Endothelial cell (in vitro differentiated cells): ENCODE measurements around the gene PDK4. TPM values are rescaled to one million over a fixed set of nuclear protein-coding genes. Genes with fewer than 3 reads are reported as not detected.
"Not testable (repeated sequence)": the region's sequence is repeated elsewhere in the genome, so short reads cannot be mapped to it uniquely, and the experiment has no call there.

Experiments used
- DNase-seq: peaks from one replicate; pipeline ENCODE4 v3.0.0; 2021; ENCODE audit warnings: low spot score
- H3K27ac Mint-ChIP-seq: one replicate; pipeline ENCODE4 v1.8.0; 2021; ENCODE audit warnings: mixed read lengths, inconsistent platforms; ENCODE audit not compliant: unreplicated experiment
- H3K27me3 Mint-ChIP-seq: one replicate; pipeline ENCODE4 v1.8.0; 2021; ENCODE audit warnings: mild to moderate bottlenecking, moderate library complexity, mixed read lengths, inconsistent platforms; ENCODE audit not compliant: unreplicated experiment
- H3K36me3 Mint-ChIP-seq: one replicate; pipeline ENCODE4 v1.8.0; 2021; ENCODE audit warnings: mild to moderate bottlenecking, low read depth, mixed read lengths, inconsistent platforms; ENCODE audit not compliant: unreplicated experiment
- H3K4me1 Mint-ChIP-seq: one replicate; pipeline ENCODE4 v1.8.0; 2021; ENCODE audit warnings: mild to moderate bottlenecking, mixed read lengths, inconsistent platforms; ENCODE audit not compliant: unreplicated experiment
- H3K4me3 Mint-ChIP-seq: one replicate; pipeline ENCODE4 v1.8.0; 2021; ENCODE audit warnings: mild to moderate bottlenecking, mixed read lengths, inconsistent platforms; ENCODE audit not compliant: unreplicated experiment
- H3K9me3 Mint-ChIP-seq: one replicate; pipeline ENCODE4 v1.8.0; 2021; ENCODE audit warnings: mixed read lengths, inconsistent platforms; ENCODE audit not compliant: unreplicated experiment
- CTCF ChIP-seq: fragments of 200-600 bp; sonication (generic); IDR thresholded peaks from one replicate; pipeline ENCODE4 v1.5.0; 2021; ENCODE audit warnings: antibody characterized with exemption; ENCODE audit not compliant: unreplicated experiment
- total RNA-seq: library from RNA; stranded (reverse); fragmentation: NEBNext Ultra II Directional; extraction: Animal tissue kit (Norgen Biotek cat#: 25700); gene quantifications from one replicate; pipeline ENCODE4 v1.2.1, GENCODE V29; 2021; ENCODE audit not compliant: unreplicated experiment

PDK4 gene
- total RNA-seq, 1 donor from 2014 or later: 0.23 TPM

DNA sequence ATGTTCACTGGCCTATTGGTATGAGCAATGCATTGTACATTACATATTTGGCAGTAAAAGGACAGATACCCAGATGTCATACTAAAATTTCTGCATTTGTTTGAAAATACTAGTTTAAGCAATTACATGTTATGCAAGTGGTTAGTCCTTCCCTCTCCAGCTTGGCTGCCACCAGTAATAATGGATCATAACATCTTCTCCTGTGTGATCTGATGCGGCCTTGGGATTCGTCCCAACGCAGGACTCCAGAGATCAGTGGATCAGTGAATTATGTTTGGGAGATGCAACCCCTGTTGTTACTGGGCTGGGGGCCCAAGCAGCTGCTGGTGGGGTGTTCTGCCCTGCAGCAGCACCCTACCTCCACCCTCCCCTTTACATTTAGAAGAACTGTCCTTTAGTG is 11.2 kb upstream of the PDK4 start:
- TF ChIP-seq CTCF: no peak
- peaks cover 56% of the 10 kb centered on the region for H3K4me1 Mint-ChIP-seq
- H3K36me3 Mint-ChIP-seq: no peaks in the 10 kb centered on the region

DNA sequence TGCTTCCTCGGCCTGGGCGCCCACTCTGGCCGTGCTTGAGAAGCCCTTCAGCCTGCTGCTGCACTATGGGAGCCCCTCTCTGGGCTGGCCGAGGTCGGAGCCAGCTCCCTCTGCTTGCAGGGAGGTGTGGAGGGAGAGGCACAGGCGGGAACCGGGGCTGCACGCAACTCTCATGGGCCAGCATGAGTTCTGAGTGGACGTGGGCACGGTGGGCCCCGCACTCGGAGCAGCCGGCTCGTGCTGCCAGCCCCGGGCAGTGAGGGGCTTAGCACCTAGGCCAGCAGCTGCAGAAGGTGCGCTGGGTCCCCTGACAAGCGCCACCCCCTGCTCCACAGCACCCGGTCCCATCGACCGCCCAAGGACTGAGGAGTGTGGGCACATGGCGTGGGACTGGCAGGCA is 9.0 kb upstream of the PDK4 start:
- H3K27me3 Mint-ChIP-seq: peaks cover 1% of the 10 kb centered on the region
- H3K27ac Mint-ChIP-seq: no peak overlapping the region
- H3K36me3 Mint-ChIP-seq: no peaks in the 10 kb centered on the region
- no peak for TF ChIP-seq CTCF
- no peak for DNase-seq
- H3K4me3 Mint-ChIP-seq: no peak overlapping the region
- H3K4me1 Mint-ChIP-seq: peaks cover 43% of the 10 kb centered on the region
- no peaks in the 10 kb centered on the region for H3K9me3 Mint-ChIP-seq

More for the DNA sequence above, 11.2 kb upstream of the PDK4 start:
- no peak for DNase-seq
- Mint-ChIP-seq H3K9me3 (no peaks in the 10 kb centered on the region), H3K27me3 (no peaks in the 10 kb centered on the region), H3K27ac (peak overlapping the region; percentile 64), H3K4me3 (no peak overlapping the region)

- H3K36me3 Mint-ChIP-seq, H3K27ac Mint-ChIP-seq, H3K27me3 Mint-ChIP-seq, H3K9me3 Mint-ChIP-seq, DNase-seq, H3K4me3 Mint-ChIP-seq: not testable (repeated sequence)
- peaks cover 39% of the 10 kb centered on the region for H3K4me1 Mint-ChIP-seq
Measured at GRCh38 chr7:95604811-95605210, 8.5 kb upstream of the PDK4 start.

DNA sequence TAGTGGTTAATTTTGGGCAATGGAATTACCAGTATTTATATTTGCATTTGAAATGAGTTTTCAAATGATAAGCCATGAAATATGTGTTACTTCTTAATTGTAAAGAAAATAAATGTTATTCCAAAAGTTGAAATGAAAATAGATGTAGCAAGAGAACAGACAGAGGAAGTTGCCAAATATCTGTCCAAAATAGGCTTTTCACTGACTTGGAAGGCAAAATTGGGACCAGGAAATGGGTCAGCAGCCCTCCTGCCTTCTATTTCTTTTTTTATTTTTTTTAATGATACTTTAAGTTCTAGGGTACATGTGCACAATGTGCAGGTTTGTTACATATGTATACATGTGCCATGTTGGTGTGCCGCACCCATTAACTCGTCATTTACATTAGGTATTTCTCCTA is 8.1 kb upstream of the PDK4 start:
- H3K9me3 Mint-ChIP-seq, H3K27ac Mint-ChIP-seq, H3K36me3 Mint-ChIP-seq, H3K27me3 Mint-ChIP-seq, H3K4me3 Mint-ChIP-seq, DNase-seq: not testable (repeated sequence)
- peaks cover 35% of the 10 kb centered on the region for H3K4me1 Mint-ChIP-seq

DNA sequence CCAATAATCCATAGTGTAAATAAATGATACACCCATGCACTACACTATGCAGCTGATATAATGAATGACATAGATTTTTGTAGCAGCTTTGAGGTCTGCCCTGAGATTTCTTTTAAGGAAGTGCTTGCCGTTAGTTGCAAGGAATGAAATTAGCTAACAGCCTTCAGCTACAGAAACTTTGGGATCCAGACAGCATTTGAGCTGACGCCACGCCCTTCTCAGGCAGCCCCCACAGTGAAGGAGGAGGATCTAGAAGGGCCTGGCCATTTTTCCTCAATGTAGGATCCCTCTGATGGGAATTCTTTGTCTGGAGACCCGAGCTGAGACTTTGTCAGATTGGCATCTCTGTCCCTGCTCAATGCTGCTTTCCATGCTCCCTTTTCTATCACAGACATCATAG is 6.1 kb upstream of the PDK4 start:
- peaks cover 18% of the 10 kb centered on the region for H3K4me1 Mint-ChIP-seq
- no peak for DNase-seq
- no peak overlapping the region for H3K27ac Mint-ChIP-seq
- peaks cover 1% of the 10 kb centered on the region for H3K27me3 Mint-ChIP-seq
- no peak overlapping the region for H3K4me3 Mint-ChIP-seq
- no peaks in the 10 kb centered on the region for H3K9me3 Mint-ChIP-seq
- no peaks in the 10 kb centered on the region for H3K36me3 Mint-ChIP-seq
- no peak for TF ChIP-seq CTCF

GRCh38 chr7:95601316-95601715 is 5.0 kb upstream of the PDK4 start:
- H3K4me1 Mint-ChIP-seq: peaks cover 13% of the 10 kb centered on the region
- no peak overlapping the region for H3K4me3 Mint-ChIP-seq
- no peaks in the 10 kb centered on the region for H3K9me3 Mint-ChIP-seq
- no peak for TF ChIP-seq CTCF
- DNase-seq: no peak
- peaks cover 1% of the 10 kb centered on the region for H3K27me3 Mint-ChIP-seq
- H3K27ac Mint-ChIP-seq: no peak overlapping the region
- no peaks in the 10 kb centered on the region for H3K36me3 Mint-ChIP-seq
